Panc1 (cell line): ENCODE results near the gene SEPTIN11. TPM values are rescaled to one million over a fixed set of nuclear protein-coding genes. Genes with fewer than 3 reads are reported as not detected.

Source experiments
- ATAC-seq: fragments of 200-7000 bp; cut with Tn5 transposase; 2 replicates; pipeline ENCODE4 v1.9.1; 2020; ENCODE audit warnings: mild to moderate bottlenecking, moderate library complexity
- BruUV-seq: library from RNA; stranded (reverse); fragments of 400-500 nt; replicated peaks from 2 replicates; lab custom pipeline; 2021; lab: Mats Ljungman, UMichigan
- CTCF ChIA-PET: fragments of 300-600 bp; sonication (Branson Sonifier 250); formaldehyde crosslinking; loops from one replicate; lab custom pipeline; 2022; ENCODE audit warnings: antibody characterized with exemption; lab: Charles Lee
- POLR2A ChIA-PET: fragments of 300-600 bp; sonication (Branson Sonifier 250); formaldehyde crosslinking; loops from one replicate; lab custom pipeline; 2022; ENCODE audit warnings: antibody characterized with exemption; lab: Charles Lee
- DNase-seq: peaks from one replicate; pipeline ENCODE4 v3.0.0-alpha.2; 2010; ENCODE audit warnings: low read depth, low spot score
- H3K27ac ChIP-seq: 2 replicates; pipeline ENCODE4 v1.5.1; 2011; ENCODE audit warnings: mild to moderate bottlenecking, low read length, inconsistent platforms
- H3K27me3 ChIP-seq: fragments of 200-500 bp; sonication (Bioruptor generic); 2 replicates; pipeline ENCODE4 v1.6.0; 2014; ENCODE audit warnings: low read length, inconsistent platforms; ENCODE audit not compliant: control insufficient read depth, insufficient read depth
- H3K36me3 ChIP-seq: fragments of 200-500 bp; sonication (Bioruptor generic); 2 replicates; pipeline ENCODE4 v1.5.1; 2014; ENCODE audit warnings: inconsistent platforms, mild to moderate bottlenecking, low read length, moderate library complexity; ENCODE audit not compliant: control insufficient read depth, insufficient read depth
- H3K4me1 ChIP-seq: 2 replicates; pipeline ENCODE4 v1.5.1; 2011; ENCODE audit warnings: inconsistent platforms, mild to moderate bottlenecking, low read length, moderate library complexity; ENCODE audit not compliant: control insufficient read depth, insufficient read depth
- H3K4me3 ChIP-seq, 2 experiments: 2 replicates each; pipeline ENCODE4 v1.5.1; 2011 to 2012; ENCODE audit warnings: low read depth in 2 of 2, low read length in 2 of 2, mild to moderate bottlenecking in 2 of 2, inconsistent platforms in 1 of 2, moderate library complexity in 1 of 2
- H3K9me3 ChIP-seq: fragments of 200-500 bp; sonication (Bioruptor generic); 2 replicates; pipeline ENCODE4 v1.5.1; 2014; ENCODE audit warnings: low read depth, mild to moderate bottlenecking, inconsistent platforms, low read length, moderate library complexity; ENCODE audit not compliant: control insufficient read depth, insufficient read depth
- CTCF ChIP-seq: fragments of 450-650 bp; IDR thresholded peaks from 2 replicates; pipeline ENCODE4 v1.5.1; 2017; ENCODE audit warnings: mild to moderate bottlenecking
- POLR2AphosphoS5 ChIP-seq: IDR thresholded peaks from 2 replicates; pipeline ENCODE4 v1.6.1; 2012; ENCODE audit warnings: mild to moderate bottlenecking, low read depth, low read length, moderate library complexity
- REST ChIP-seq, 2 experiments: IDR thresholded peaks; 2 replicates each; pipeline ENCODE4 v1.6.1; 2011 to 2012; ENCODE audit warnings: low read depth in 2 of 2, control low read depth in 1 of 2, low read length in 1 of 2, mild to moderate bottlenecking in 1 of 2, moderate library complexity in 1 of 2; ENCODE audit not compliant: insufficient read depth in 1 of 2
- SIN3A ChIP-seq: IDR thresholded peaks from 2 replicates; pipeline ENCODE4 v1.6.1; 2012; ENCODE audit warnings: low read depth, mild to moderate bottlenecking, low read length, moderate library complexity, borderline replicate concordance; ENCODE audit not compliant: insufficient read depth
- TCF7L2 ChIP-seq: IDR thresholded peaks from 2 replicates; pipeline ENCODE4 v1.6.1; 2011; ENCODE audit warnings: mild to moderate bottlenecking, low read depth, low read length, inconsistent platforms
- in situ Hi-C: cut with HindIII; loops from 2 replicates; pipeline ENCODE4 v1.10.0; 2016; ENCODE audit warnings: low sequenced_read_pairs, low pct_unique_long_range_greater_than_20kb
- intact Hi-C: fragments of 100-400 bp; cut with micrococcal nuclease; formaldehyde crosslinking; loops from one replicate; pipeline ENCODE4 v1.10.0; 2022; ENCODE audit not compliant: unreplicated experiment
- total RNA-seq: library from RNA; stranded (reverse); gene quantifications from one replicate; pipeline ENCODE4 v1.2.1, GENCODE V29; 2021; ENCODE audit not compliant: unreplicated experiment

SEPTIN11 gene
- total RNA-seq, 1 experiment from 2014 or later, result 103 TPM

GRCh38 chr4:76960014-76960413 lies 10.5 kb downstream of the SEPTIN11 start:
- no peak overlapping the region for H3K4me3 ChIP-seq
- no peaks in the 10 kb centered on the region; the same call in 1 of the 2 replicates for H3K36me3 ChIP-seq
- no peak for TF ChIP-seq REST (IDR thresholded peaks at IDR 0.05; ENCODE audit: insufficient read depth in 1 of 2, low read depth in 2 of 2, low read length in 1 of 2)
- TF ChIP-seq TCF7L2, result no peak
- no peak for TF ChIP-seq POLR2AphosphoS5
- TF ChIP-seq SIN3A, result no peak
- TF ChIP-seq CTCF, result no peak
- H3K27me3 ChIP-seq, result no peaks in the 10 kb centered on the region
- no peaks in the 10 kb centered on the region for H3K9me3 ChIP-seq
- no peaks in the 10 kb centered on the region for H3K4me1 ChIP-seq
- ATAC-seq (no peak), DNase-seq (no peak)
- in situ Hi-C loops (no loop called here), intact Hi-C loops (no loop called here)
- POLR2A ChIA-PET, result no interaction called here
- BruUV-seq, result no TSS peak
- no peak overlapping the region for H3K27ac ChIP-seq
- CTCF ChIA-PET, result no interaction called here

GRCh38 chr4:76962406-76963130 lies 13.0 kb downstream of the SEPTIN11 start:
- ChIA-PET CTCF (no interaction called here), POLR2A (no interaction called here)
- in situ Hi-C loops (no loop called here), intact Hi-C loops (no loop called here)
- TF ChIP-seq CTCF (no peak), TCF7L2 (no peak), POLR2AphosphoS5 (no peak), REST (IDR thresholded peaks at IDR 0.05; ENCODE audit: insufficient read depth in 1 of 2, low read depth in 2 of 2, low read length in 1 of 2) (no peak), SIN3A (no peak)
- no TSS peak for BruUV-seq
- Histone ChIP-seq H3K27ac (no peak overlapping the region), H3K4me1 (no peaks in the 10 kb centered on the region), H3K27me3 (no peaks in the 10 kb centered on the region), H3K4me3 (no peak overlapping the region), H3K9me3 (no peaks in the 10 kb centered on the region), H3K36me3 (no peaks in the 10 kb centered on the region; the same call in 1 of the 2 replicates)
- DNase-seq (no peak), ATAC-seq (no peak)
